HL-60 (cell line): ENCODE measurements around the gene THEM4.

ENCODE experiments used
- DNase-seq, 2 experiments: peaks; one replicate each; pipeline ENCODE4 v3.0.0-alpha.2; 2010 to 2020; ENCODE audit warnings: low read depth in 1 of 2, low spot score in 1 of 2
- H3K27ac ChIP-seq: fragments of 250-450 bp; sonication (Bioruptor Pico); replicated peaks from 2 replicates; pipeline ENCODE4 v1.5.1; 2020; ENCODE audit warnings: mild to moderate bottlenecking, moderate library complexity
- H3K27me3 ChIP-seq: fragments of 250-450 bp; sonication (Bioruptor Pico); 2 replicates; pipeline ENCODE4 v1.5.1; 2021; ENCODE audit warnings: mild to moderate bottlenecking, moderate library complexity; ENCODE audit not compliant: insufficient read depth, poor library complexity, severe bottlenecking
- H3K4me3 ChIP-seq: replicated peaks from 2 replicates; pipeline ENCODE4 v1.5.1; 2011; ENCODE audit warnings: mild to moderate bottlenecking, control low read depth, low read length; ENCODE audit not compliant: insufficient read depth
- CTCF ChIP-seq: IDR thresholded peaks from one replicate; pipeline ENCODE4 v1.5.1; 2011; ENCODE audit warnings: low read length, control low read depth, inconsistent platforms; ENCODE audit not compliant: insufficient read depth
- GABPA ChIP-seq: IDR thresholded peaks from 2 replicates; pipeline ENCODE4 v1.6.1; 2012; ENCODE audit warnings: low read depth
- POLR2AphosphoS5 ChIP-seq: IDR thresholded peaks from 2 replicates; pipeline ENCODE4 v1.6.1; 2012; ENCODE audit warnings: low read depth
- REST ChIP-seq: IDR thresholded peaks from 2 replicates; pipeline ENCODE4 v1.6.1; 2012; ENCODE audit warnings: low read depth; ENCODE audit not compliant: insufficient replicate concordance
- SPI1 ChIP-seq: IDR thresholded peaks from 2 replicates; pipeline ENCODE4 v1.6.1; 2012; ENCODE audit warnings: low read depth, mild to moderate bottlenecking, borderline replicate concordance

THEM4 gene

DNA sequence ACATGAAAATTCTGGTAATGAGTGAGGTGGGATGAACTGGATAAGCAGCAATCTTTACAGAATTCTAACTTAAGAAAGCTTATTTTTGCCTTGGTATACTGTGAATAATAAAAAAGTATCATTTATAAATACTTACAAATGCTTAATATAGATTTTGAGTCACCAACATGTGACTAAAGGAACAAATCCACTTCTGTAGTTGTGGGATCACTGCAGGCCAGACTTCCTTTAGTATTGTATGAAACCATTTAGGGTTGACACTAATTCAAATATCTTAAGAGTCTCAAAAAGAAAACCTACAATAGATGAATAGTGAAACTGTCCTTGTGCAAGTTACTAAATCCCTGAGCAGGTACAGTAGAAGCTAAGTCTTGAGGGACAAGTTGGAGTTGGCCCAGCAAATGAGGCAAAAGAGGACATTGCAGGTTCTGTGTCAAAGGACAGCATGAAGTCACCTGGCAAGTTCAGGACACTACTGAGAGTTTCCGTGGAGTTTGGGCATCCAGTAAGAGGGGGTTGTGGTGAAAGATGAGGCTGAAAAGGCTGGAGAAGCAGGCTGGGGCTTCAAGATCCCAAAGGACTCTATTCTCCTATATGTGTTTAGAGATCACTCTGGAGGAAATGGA is 5.9 kb upstream of the THEM4 start:
- Histone ChIP-seq H3K4me3 (no peak overlapping the region), H3K27me3 (no peaks in the 10 kb centered on the region), H3K27ac (no peak overlapping the region)
- no peak for DNase-seq
- TF ChIP-seq POLR2AphosphoS5, result no peak
- no peak for TF ChIP-seq GABPA
- no peak for TF ChIP-seq REST

GRCh38 chr1:151914076-151914475 is 4.8 kb upstream of the THEM4 start:
- TF ChIP-seq POLR2AphosphoS5, result no peak
- TF ChIP-seq SPI1, result no peak
- TF ChIP-seq CTCF, result no peak
- TF ChIP-seq REST, result no peak
- TF ChIP-seq GABPA, result no peak
- H3K4me3 ChIP-seq, result no peak overlapping the region
- DNase-seq, result no peak
- no peak overlapping the region for H3K27ac ChIP-seq
- no peaks in the 10 kb centered on the region for H3K27me3 ChIP-seq

DNA sequence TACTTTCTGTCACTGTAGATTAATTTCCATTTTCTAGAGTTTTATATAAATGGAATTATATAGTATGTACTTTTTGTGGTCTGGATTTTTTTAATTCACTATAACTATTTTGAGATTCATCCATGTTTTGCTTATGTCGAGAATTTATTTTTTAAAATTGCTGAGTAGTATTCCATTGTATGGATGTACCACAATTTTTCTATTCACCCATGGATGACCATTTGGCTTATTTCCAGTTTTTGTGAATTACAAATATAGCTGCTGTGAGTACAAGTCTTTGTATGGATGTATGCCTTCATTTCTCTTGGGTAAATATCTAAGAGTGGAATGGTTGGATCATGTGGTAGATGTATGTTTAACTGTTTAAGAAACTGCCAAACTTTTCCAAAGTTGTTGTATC is 3.7 kb upstream of the THEM4 start:
- no peak for TF ChIP-seq CTCF
- TF ChIP-seq SPI1, result no peak
- no peak for TF ChIP-seq GABPA
- no peak for TF ChIP-seq REST
- no peak for TF ChIP-seq POLR2AphosphoS5
- H3K4me3 ChIP-seq, result no peak overlapping the region
- no peaks in the 10 kb centered on the region for H3K27me3 ChIP-seq
- DNase-seq, result no peak
- H3K27ac ChIP-seq, result no peak overlapping the region
